IMR-90 (cell line): ENCODE data around the gene WLS. TPM values are rescaled to one million over a fixed set of nuclear protein-coding genes. Genes with fewer than 3 reads are reported as not detected.

Experiments used
- ATAC-seq: fragments of 200-7000 bp; cut with Tn5 transposase; 2 replicates; pipeline ENCODE4 v1.9.1; 2020; ENCODE audit warnings: low read depth, mild to moderate bottlenecking, moderate library complexity
- BruUV-seq: library from RNA; stranded (reverse); fragments of 400-500 nt; replicated peaks from 2 replicates; lab custom pipeline; 2021; lab: Mats Ljungman, UMichigan
- CTCF ChIA-PET: fragments of 300-600 bp; formaldehyde crosslinking; extraction: SDS; loops from one replicate; lab custom pipeline; 2021; ENCODE audit warnings: antibody characterized with exemption; lab: Yijun Ruan, JAX
- POLR2A ChIA-PET: fragments of 300-600 bp; sonication (Branson Sonifier 250); formaldehyde crosslinking; loops from one replicate; lab custom pipeline; 2022; ENCODE audit warnings: antibody characterized with exemption; ENCODE audit not compliant: unreplicated experiment; lab: Charles Lee
- DNase-seq: peaks from one replicate; pipeline ENCODE4 v3.0.0; 2013
- H2AFZ ChIP-seq: replicated peaks from 2 replicates; pipeline ENCODE3; 2013; ENCODE audit warnings: low read length, mild to moderate bottlenecking; ENCODE audit not compliant: poor library complexity
- H2AK5ac ChIP-seq: 2 replicates; pipeline ENCODE4 v1.6.1; 2013; ENCODE audit warnings: low read depth, low read length, inconsistent platforms
- H2AK9ac ChIP-seq: replicated peaks from 2 replicates; pipeline ENCODE3; 2013; ENCODE audit warnings: mild to moderate bottlenecking, low read depth, low read length, moderate library complexity; ENCODE audit not compliant: poor library complexity
- H2BK120ac ChIP-seq: 2 replicates; pipeline ENCODE4 v1.6.1; 2013; ENCODE audit warnings: low read depth, low read length, inconsistent platforms
- H2BK15ac ChIP-seq: 3 replicates; pipeline ENCODE4 v1.6.1; 2013; ENCODE audit warnings: low read depth, low read length, inconsistent platforms
- H2BK20ac ChIP-seq: 2 replicates; pipeline ENCODE4 v1.6.1; 2013; ENCODE audit warnings: low read depth, mild to moderate bottlenecking, inconsistent platforms, low read length, moderate library complexity
- H2BK5ac ChIP-seq: 2 replicates; pipeline ENCODE4 v1.6.1; 2013; ENCODE audit warnings: mild to moderate bottlenecking, low read depth, low read length, inconsistent platforms; ENCODE audit not compliant: poor library complexity, severe bottlenecking
- H3K14ac ChIP-seq: replicated peaks from 2 replicates; pipeline ENCODE4 v1.6.1; 2013; ENCODE audit warnings: low read depth, low read length, inconsistent platforms
- H3K18ac ChIP-seq: 2 replicates; pipeline ENCODE4 v1.6.1; 2013; ENCODE audit warnings: low read depth, low read length, control low read depth
- H3K23ac ChIP-seq: 2 replicates; pipeline ENCODE4 v1.6.1; 2013; ENCODE audit warnings: low read depth, low read length, inconsistent platforms
- H3K27ac ChIP-seq: 2 replicates; pipeline ENCODE4 v1.5.1; 2013; ENCODE audit warnings: mild to moderate bottlenecking, control low read depth, low read length; ENCODE audit not compliant: insufficient read depth
- H3K27me3 ChIP-seq: 2 replicates; pipeline ENCODE4 v1.6.1; 2013; ENCODE audit warnings: low read length; ENCODE audit not compliant: control insufficient read depth, insufficient read depth
- H3K36me3 ChIP-seq: 2 replicates; pipeline ENCODE4 v1.6.1; 2013; ENCODE audit warnings: low read length, mixed read lengths; ENCODE audit not compliant: control insufficient read depth, insufficient read depth
- H3K4ac ChIP-seq: 2 replicates; pipeline ENCODE4 v1.6.1; 2013; ENCODE audit warnings: low read depth, low read length, inconsistent platforms
- H3K4me1 ChIP-seq: 2 replicates; pipeline ENCODE4 v1.6.1; 2013; ENCODE audit warnings: low read length, mixed read lengths; ENCODE audit not compliant: control insufficient read depth, insufficient read depth
- H3K4me2 ChIP-seq: 2 replicates; pipeline ENCODE4 v1.6.1; 2013; ENCODE audit warnings: low read depth, mild to moderate bottlenecking, control low read depth, low read length, moderate library complexity
- H3K4me3 ChIP-seq: 2 replicates; pipeline ENCODE4 v1.5.1; 2013; ENCODE audit warnings: low read depth, mild to moderate bottlenecking, control low read depth, low read length, moderate library complexity; ENCODE audit not compliant: insufficient read depth
- H3K56ac ChIP-seq: 2 replicates; pipeline ENCODE4 v1.6.1; 2013; ENCODE audit warnings: low read length, inconsistent platforms; ENCODE audit not compliant: insufficient read depth; ENCODE audit errors: extremely low read depth
- H3K79me1 ChIP-seq, 2 experiments: 2 replicates each; pipeline ENCODE4 v1.6.1; 2013; ENCODE audit warnings: low read length in 2 of 2, inconsistent platforms in 1 of 2, low read depth in 1 of 2
- H3K9ac ChIP-seq: 2 replicates; pipeline ENCODE4 v1.6.1; 2013; ENCODE audit warnings: low read depth, low read length, control low read depth
- H3K9me1 ChIP-seq: 2 replicates; pipeline ENCODE4 v1.6.1; 2013; ENCODE audit warnings: low read length, inconsistent platforms; ENCODE audit not compliant: insufficient read depth
- H3K9me3 ChIP-seq: 2 replicates; pipeline ENCODE4 v1.6.1; 2013; ENCODE audit warnings: low read length; ENCODE audit not compliant: control insufficient read depth, insufficient read depth
- H4K20me1 ChIP-seq: 2 replicates; pipeline ENCODE4 v1.6.1; 2013; ENCODE audit warnings: low read length, inconsistent platforms; ENCODE audit not compliant: insufficient read depth
- H4K5ac ChIP-seq: 2 replicates; pipeline ENCODE4 v1.6.1; 2013; ENCODE audit warnings: mild to moderate bottlenecking, low read depth, low read length, control low read depth
- H4K8ac ChIP-seq, 2 experiments: 2 replicates each; pipeline ENCODE4 v1.6.1; 2013; ENCODE audit warnings: low read depth in 2 of 2, low read length in 2 of 2, control low read depth in 1 of 2, inconsistent platforms in 1 of 2
- H4K91ac ChIP-seq: 2 replicates; pipeline ENCODE4 v1.6.1; 2013; ENCODE audit warnings: low read depth, low read length, inconsistent platforms; ENCODE audit not compliant: insufficient read depth
- BHLHE40 ChIP-seq: fragments of 150-350 bp; IDR thresholded peaks from 2 replicates; pipeline ENCODE4 v1.6.1; 2016; ENCODE audit warnings: mild to moderate bottlenecking, low read depth, low read length
- CEBPB ChIP-seq: IDR thresholded peaks from 2 replicates; pipeline ENCODE4 v1.6.1; 2012; ENCODE audit warnings: low read depth, low read length, improper control_type of control experiment
- CHD1 ChIP-seq: IDR thresholded peaks from 2 replicates; pipeline ENCODE4 v1.6.1; 2012; ENCODE audit warnings: low read depth, low read length, improper control_type of control experiment
- CTCF ChIP-seq: conservative IDR thresholded peaks from 2 replicates; pipeline ENCODE4 v1.5.1; 2012; ENCODE audit warnings: mild to moderate bottlenecking, low read depth, low read length, improper control_type of control experiment
- ELK1 ChIP-seq: fragments of 150-350 bp; IDR thresholded peaks from 2 replicates; pipeline ENCODE4 v1.6.1; 2016; ENCODE audit warnings: low read depth, mild to moderate bottlenecking, low read length, moderate library complexity, borderline replicate concordance
- FOS ChIP-seq: fragments of 150-350 bp; IDR thresholded peaks from 2 replicates; pipeline ENCODE4 v1.6.1; 2016; ENCODE audit warnings: low read depth, low read length
- MAFK ChIP-seq: IDR thresholded peaks from 2 replicates; pipeline ENCODE4 v1.6.1; 2012; ENCODE audit warnings: low read depth, low read length, improper control_type of control experiment
- MAZ ChIP-seq: IDR thresholded peaks from 2 replicates; pipeline ENCODE4 v1.6.1; 2012; ENCODE audit warnings: low read depth, mild to moderate bottlenecking, low read length, improper control_type of control experiment, moderate library complexity, borderline replicate concordance
- MXI1 ChIP-seq: IDR thresholded peaks from 2 replicates; pipeline ENCODE4 v1.6.1; 2012; ENCODE audit warnings: low read depth, mild to moderate bottlenecking, low read length, moderate library complexity, borderline replicate concordance
- NFE2L2 ChIP-seq: fragments of 150-350 bp; IDR thresholded peaks from 2 replicates; pipeline ENCODE4 v1.6.1; 2016; ENCODE audit warnings: low read depth, mild to moderate bottlenecking, low read length
- POLR2A ChIP-seq: IDR thresholded peaks from 2 replicates; pipeline ENCODE4 v1.6.1; 2012; ENCODE audit warnings: mild to moderate bottlenecking, low read depth, low read length
- RAD21 ChIP-seq: IDR thresholded peaks from 2 replicates; pipeline ENCODE4 v1.6.1; 2012; ENCODE audit warnings: low read length, improper control_type of control experiment
- RCOR1 ChIP-seq: IDR thresholded peaks from 2 replicates; pipeline ENCODE4 v1.6.1; 2012; ENCODE audit warnings: mild to moderate bottlenecking, low read length, improper control_type of control experiment; ENCODE audit not compliant: insufficient replicate concordance
- RFX5 ChIP-seq: IDR thresholded peaks from 2 replicates; pipeline ENCODE4 v1.8.0; 2012; ENCODE audit warnings: low read depth, mild to moderate bottlenecking, low read length, moderate library complexity
- SMC3 ChIP-seq: fragments of 150-350 bp; IDR thresholded peaks from 2 replicates; pipeline ENCODE4 v1.6.1; 2016; ENCODE audit warnings: low read depth, mild to moderate bottlenecking, antibody characterized with exemption, low read length, moderate library complexity
- WGBS, 2 experiments: methylation state at CpG; one replicate each; pipeline versions ENCODE4 v1.1.5 to v1.1.7; 2013; ENCODE audit warnings: missing lambda C conversion rate in 2 of 2; ENCODE audit not compliant: insufficient read length in 1 of 2; ENCODE audit errors: extremely low coverage in 2 of 2; 5-methylcytosine and 5-hydroxymethylcytosine counted together
- dilution Hi-C: fragments of 300-500 bp; cut with HindIII; formaldehyde crosslinking; loops from one replicate; pipeline ENCODE4 v1.14.3; 2018; ENCODE audit warnings: low sequenced_read_pairs; ENCODE audit not compliant: unreplicated experiment
- in situ Hi-C: fragments of 300-500 bp; cut with MboI; formaldehyde crosslinking; loops from 3 replicates; pipeline ENCODE4 v1.14.3; 2019; ENCODE audit warnings: low sequenced_read_pairs, inconsistent platforms, mixed read lengths
- intact Hi-C: fragments of 100-400 bp; cut with micrococcal nuclease; formaldehyde crosslinking; loops from 2 replicates; pipeline ENCODE4 v1.10.0; 2022
- polyA plus RNA-seq, 3 experiments: library from polyadenylated mRNA; depleted of rRNA; stranded (reverse); fragments of >200 nt; gene quantifications; 2 replicates each; pipeline ENCODE4 v1.2.3, GENCODE V29; 2012; ENCODE audit warnings: low replicate concordance in 1 of 3
- total RNA-seq: library from RNA; depleted of rRNA; stranded (reverse); fragments of >200 nt; gene quantifications from 2 replicates; pipeline ENCODE4 v1.2.3, GENCODE V29; 2012
- TF ChIP-seq, protein P1 (sequence below): fragments of 150-350 bp; IDR thresholded peaks from 2 replicates; pipeline ENCODE4 v1.6.1; 2017; ENCODE audit warnings: mild to moderate bottlenecking, antibody characterized with exemption, low read length, low read depth

Gene WLS
- total and polyA plus RNA-seq, 2 of the 4 experiments (the other 2 are of a cell fraction) = 152 to 157 TPM

DNA sequence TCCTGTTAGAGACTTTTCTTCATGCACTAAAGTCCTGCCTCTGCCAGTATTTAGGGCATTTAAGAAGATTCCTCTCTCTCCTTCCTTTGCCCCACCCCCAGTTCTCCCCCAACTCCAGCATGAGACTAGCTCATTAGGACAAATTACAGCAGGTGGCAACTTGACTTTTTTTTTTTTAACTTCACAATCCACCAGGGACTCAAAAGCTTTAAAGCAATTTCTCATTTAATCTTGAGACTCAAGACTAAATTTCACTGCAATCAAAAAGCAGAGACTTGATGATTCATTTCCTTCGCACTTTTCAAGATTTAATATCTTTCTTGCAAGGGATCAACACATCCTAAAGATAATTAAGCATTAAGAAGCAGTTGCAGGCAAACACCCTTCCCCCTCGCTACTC lies 74.9 kb downstream of the WLS start:
- no peak overlapping the region for H2AK9ac ChIP-seq
- no peak overlapping the region for H3K14ac ChIP-seq
- H3K4me1 ChIP-seq = no peaks in the 10 kb centered on the region
- H3K9ac ChIP-seq = no peak overlapping the region
- H3K9me3 ChIP-seq = no peaks in the 10 kb centered on the region
- peaks cover 39% of the 10 kb centered on the region for H3K36me3 ChIP-seq
- BruUV-seq = no TSS peak
- H3K23ac ChIP-seq = no peak overlapping the region
- WGBS, 2 experiments = no CpG with 5 or more reads among the region's 2 CpGs
- no peak overlapping the region for H3K18ac ChIP-seq
- in situ Hi-C loops = no loop called here
- H2BK20ac ChIP-seq = no peak overlapping the region
- H3K56ac ChIP-seq = no peak overlapping the region
- H2AK5ac ChIP-seq = no peak overlapping the region
- H4K20me1 ChIP-seq = no peaks in the 10 kb centered on the region
- H3K4ac ChIP-seq = no peak overlapping the region
- H3K4me3 ChIP-seq = no peak overlapping the region
- peaks cover 9% of the 10 kb centered on the region for H3K9me1 ChIP-seq
- H4K91ac ChIP-seq = no peak overlapping the region
- no peak overlapping the region for H3K4me2 ChIP-seq
- POLR2A ChIA-PET = no interaction called here
- H2BK120ac ChIP-seq = no peak overlapping the region
- no peak overlapping the region for H3K27ac ChIP-seq
- peaks cover 19 to 36% of the 10 kb centered on the region in 2 experiments for H3K79me1 ChIP-seq
- dilution Hi-C loops = no loop called here
- no peaks in the 10 kb centered on the region for H3K27me3 ChIP-seq
- intact Hi-C loops = no loop called here
- no peak for ATAC-seq
- no peak for TF ChIP-seq MXI1
- no peak for TF ChIP-seq RFX5
- no peak for TF ChIP-seq CTCF
- TF ChIP-seq CHD1 = no peak
- TF ChIP-seq, protein P1, sequence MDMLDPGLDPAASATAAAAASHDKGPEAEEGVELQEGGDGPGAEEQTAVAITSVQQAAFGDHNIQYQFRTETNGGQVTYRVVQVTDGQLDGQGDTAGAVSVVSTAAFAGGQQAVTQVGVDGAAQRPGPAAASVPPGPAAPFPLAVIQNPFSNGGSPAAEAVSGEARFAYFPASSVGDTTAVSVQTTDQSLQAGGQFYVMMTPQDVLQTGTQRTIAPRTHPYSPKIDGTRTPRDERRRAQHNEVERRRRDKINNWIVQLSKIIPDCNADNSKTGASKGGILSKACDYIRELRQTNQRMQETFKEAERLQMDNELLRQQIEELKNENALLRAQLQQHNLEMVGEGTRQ = no peak
- TF ChIP-seq MAFK = no peak
- no peak for TF ChIP-seq BHLHE40
- no peak for TF ChIP-seq SMC3
- no peak for TF ChIP-seq FOS
- no peak for TF ChIP-seq RCOR1
- no peak for TF ChIP-seq POLR2A
- no peak for TF ChIP-seq CEBPB
- TF ChIP-seq MAZ = no peak
- TF ChIP-seq ELK1 = no peak
- TF ChIP-seq RAD21 = no peak
- no peak for TF ChIP-seq NFE2L2
- no peak overlapping the region for H2AFZ ChIP-seq
- H2BK15ac ChIP-seq = no peak overlapping the region
- H2BK5ac ChIP-seq = no peak overlapping the region
- DNase-seq = no peak
- no peak overlapping the region for H4K5ac ChIP-seq
- CTCF ChIA-PET = interaction anchor here (0.9 kb wide), 2 partner anchors 9 to 36 kb away, joined by 3 to 4 read pairs; no protein-coding TSS in a partner anchor
- no peak overlapping the region for H4K8ac ChIP-seq
